Measurements from ENCODE around the gene AGAP5.
"Not testable (repeated sequence)": the region's sequence is repeated elsewhere in the genome, so short reads cannot be mapped to it uniquely, and the experiment has no call there.

AGAP5 gene

GRCh38 chr10:73689596-73689995 is 8.3 kb downstream of the AGAP5 start:
- H3K4me3 ChIP-seq (ENCODE audit: low read length): not testable (repeated sequence)

GRCh38 chr10:73687641-73688040 is 10.3 kb downstream of the AGAP5 start:
- not testable (repeated sequence) for DNase-seq (ENCODE audit: low read depth)

More at GRCh38 chr10:73689596-73689995, 8.3 kb downstream of the AGAP5 start:
- DNase-seq (ENCODE audit: low read depth): not testable (repeated sequence)

GRCh38 chr10:73674546-73674945 is 23.4 kb downstream of the AGAP5 start:
- H3K4me3 ChIP-seq (ENCODE audit: low read length); DNase-seq (ENCODE audit: low read depth): not testable (repeated sequence)

More at GRCh38 chr10:73687641-73688040, 10.3 kb downstream of the AGAP5 start:
- H3K4me3 ChIP-seq (ENCODE audit: low read length): not testable (repeated sequence)

GRCh38 chr10:73668378-73668777 is 29.5 kb downstream of the AGAP5 start:
- not testable (repeated sequence) for H3K4me3 ChIP-seq (ENCODE audit: low read length); DNase-seq (ENCODE audit: low read depth)

GRCh38 chr10:73666153-73666809 is 31.6 kb downstream of the AGAP5 start:
- H3K4me3 ChIP-seq (ENCODE audit: low read length): not testable (repeated sequence)
- peak; percentile 89 for DNase-seq (ENCODE audit: low read depth)

GRCh38 chr10:73665581-73665980 is 32.3 kb downstream of the AGAP5 start:
- DNase-seq (ENCODE audit: low read depth); H3K4me3 ChIP-seq (ENCODE audit: low read length): not testable (repeated sequence)

GRCh38 chr10:73664156-73665040 is 33.5 kb downstream of the AGAP5 start:
- not testable (repeated sequence) for DNase-seq (ENCODE audit: low read depth); H3K4me3 ChIP-seq (ENCODE audit: low read length)

GRCh38 chr10:73663621-73664020 is 34.3 kb downstream of the AGAP5 start:
- H3K4me3 ChIP-seq (ENCODE audit: low read length); DNase-seq (ENCODE audit: low read depth): not testable (repeated sequence)

GRCh38 chr10:73662705-73663104 is 35.2 kb downstream of the AGAP5 start:
- H3K4me3 ChIP-seq (ENCODE audit: low read length); DNase-seq (ENCODE audit: low read depth): not testable (repeated sequence)

DNA sequence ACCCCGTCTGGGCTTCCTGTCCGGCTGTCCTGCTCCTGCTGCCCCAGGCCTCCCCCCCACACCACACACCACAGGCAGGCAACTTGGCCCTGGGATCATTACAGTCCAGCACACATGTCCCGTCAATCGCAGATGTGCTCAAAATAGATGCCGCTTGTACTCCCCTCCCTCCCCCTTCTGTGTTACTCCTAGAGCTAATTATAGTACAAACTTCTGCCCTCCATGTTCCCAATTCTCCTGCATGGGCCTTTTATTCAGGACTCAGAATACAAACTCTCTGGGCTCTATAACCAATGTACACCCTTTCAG is 42.0 kb downstream of the AGAP5 start, which contains the start of gene SYNPO2L:
Gene SYNPO2L, minus strand, starts transcription at position 40 of the 309 bp plus-strand sequence. CDS start 107 bp downstream, outside the sequence.
- DNase-seq (ENCODE audit: low read depth): no peak
- no peak within 1 kb of the TSS for H3K4me3 ChIP-seq (ENCODE audit: low read length)
- TF ChIP-seq, protein P1, sequence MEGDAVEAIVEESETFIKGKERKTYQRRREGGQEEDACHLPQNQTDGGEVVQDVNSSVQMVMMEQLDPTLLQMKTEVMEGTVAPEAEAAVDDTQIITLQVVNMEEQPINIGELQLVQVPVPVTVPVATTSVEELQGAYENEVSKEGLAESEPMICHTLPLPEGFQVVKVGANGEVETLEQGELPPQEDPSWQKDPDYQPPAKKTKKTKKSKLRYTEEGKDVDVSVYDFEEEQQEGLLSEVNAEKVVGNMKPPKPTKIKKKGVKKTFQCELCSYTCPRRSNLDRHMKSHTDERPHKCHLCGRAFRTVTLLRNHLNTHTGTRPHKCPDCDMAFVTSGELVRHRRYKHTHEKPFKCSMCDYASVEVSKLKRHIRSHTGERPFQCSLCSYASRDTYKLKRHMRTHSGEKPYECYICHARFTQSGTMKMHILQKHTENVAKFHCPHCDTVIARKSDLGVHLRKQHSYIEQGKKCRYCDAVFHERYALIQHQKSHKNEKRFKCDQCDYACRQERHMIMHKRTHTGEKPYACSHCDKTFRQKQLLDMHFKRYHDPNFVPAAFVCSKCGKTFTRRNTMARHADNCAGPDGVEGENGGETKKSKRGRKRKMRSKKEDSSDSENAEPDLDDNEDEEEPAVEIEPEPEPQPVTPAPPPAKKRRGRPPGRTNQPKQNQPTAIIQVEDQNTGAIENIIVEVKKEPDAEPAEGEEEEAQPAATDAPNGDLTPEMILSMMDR (conservative IDR thresholded peaks at IDR 0.05; ENCODE audit: low read length): no peak

- no peak overlapping the region for H3K4me3 ChIP-seq (ENCODE audit: low read length)
- TF ChIP-seq, protein P1 (conservative IDR thresholded peaks at IDR 0.05; ENCODE audit: low read length): no peak
- DNase-seq (ENCODE audit: low read depth): no peak
These were observed 42.5 kb downstream of the AGAP5 start for GRCh38 chr10:73655257-73655989.

GRCh38 chr10:73653701-73654100 is 44.2 kb downstream of the AGAP5 start:
- peak; percentile 24 for DNase-seq (ENCODE audit: low read depth)
- TF ChIP-seq, protein P1 (conservative IDR thresholded peaks at IDR 0.05; ENCODE audit: low read length): 0 out of 2 replicates have a peak, but pooled peaks have one; percentile 13
- no peak overlapping the region for H3K4me3 ChIP-seq (ENCODE audit: low read length)
